Stimulated activated CD8-positive, alpha-beta memory T cell treated with anti-CD3 and anti-CD28 coated beads, Interleukin-7, amount 100 ng/mL, for 4 hours (primary cell): ENCODE results near the gene KATNBL1.

Experiments
- DNase-seq, 2 donors: peaks; one replicate each; pipeline ENCODE4 v3.0.0-alpha.2; 2020; ENCODE audit warnings: low read depth in 2 of 2

Gene KATNBL1

DNA sequence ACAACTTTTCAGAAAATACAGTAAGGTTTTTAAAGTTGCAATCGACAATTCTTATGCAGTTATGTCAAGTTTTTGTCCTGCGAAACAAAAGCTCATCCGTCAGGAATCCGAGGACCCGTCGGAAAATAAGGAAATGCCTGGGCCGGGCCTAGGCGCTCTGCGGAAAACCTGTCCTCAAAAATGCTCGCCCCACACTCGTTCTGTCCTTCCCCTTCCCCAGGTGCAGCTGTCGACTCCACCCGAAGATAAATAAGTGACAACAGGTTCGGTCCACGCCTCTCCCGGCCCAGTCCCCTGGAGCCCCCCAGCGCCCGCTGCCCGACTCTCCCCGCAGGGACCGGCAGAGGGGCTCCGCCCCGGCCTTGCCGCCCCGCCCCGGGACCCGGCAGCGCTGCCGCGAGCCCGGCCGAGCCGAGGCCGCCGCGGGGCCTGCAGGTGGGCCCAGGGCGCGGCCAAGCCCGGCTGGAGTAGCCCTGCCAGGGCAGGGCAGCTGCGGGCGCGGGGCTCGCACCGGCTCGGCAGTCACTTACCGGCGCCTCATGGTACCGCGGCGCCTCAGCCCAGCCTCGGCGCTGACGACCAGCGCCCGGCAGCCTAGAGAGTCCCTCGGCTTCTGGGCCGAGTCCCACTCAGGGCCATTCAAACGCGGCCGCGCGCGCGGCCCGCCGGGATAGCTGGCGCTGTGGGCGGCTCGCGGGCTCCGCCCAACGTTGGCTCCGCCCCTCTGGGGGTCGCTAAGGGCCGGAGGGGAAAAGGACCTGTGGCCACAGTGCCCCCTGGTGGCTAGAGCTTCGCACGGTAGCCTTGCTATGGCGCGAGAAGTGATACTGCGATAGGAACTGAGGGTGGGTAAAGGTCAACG lies at the start of gene KATNBL1:
Gene KATNBL1, minus strand, starts transcription at position 676 of the 862 bp plus-strand sequence. CDS start 46,420 bp downstream, outside the sequence.
- DNase-seq = peak; percentile 89 to 92

DNA sequence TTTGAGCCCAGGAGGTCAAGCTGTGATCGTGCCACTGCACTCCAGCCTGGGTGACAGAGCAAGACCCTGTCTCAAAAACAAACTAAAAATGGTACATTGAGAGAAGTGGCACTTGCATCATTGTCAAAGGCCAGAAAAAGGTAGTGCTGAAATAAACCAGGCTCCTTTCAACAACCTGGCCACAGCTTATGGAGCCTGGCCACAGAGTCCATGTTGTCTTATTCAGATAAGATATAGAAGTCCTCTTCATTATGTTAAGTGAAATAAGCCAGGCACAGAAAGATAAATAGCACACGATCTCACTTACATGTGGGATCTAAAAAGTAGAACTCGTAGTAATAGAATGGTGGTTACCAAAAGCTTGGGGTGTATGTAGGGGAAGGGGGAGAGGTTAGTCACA lies 49.7 kb upstream of the KATNBL1 start:
- DNase-seq = no peak

- DNase-seq = no peak
These were observed 48.3 kb upstream of the KATNBL1 start for GRCh38 chr15:34258151-34258550.

DNA sequence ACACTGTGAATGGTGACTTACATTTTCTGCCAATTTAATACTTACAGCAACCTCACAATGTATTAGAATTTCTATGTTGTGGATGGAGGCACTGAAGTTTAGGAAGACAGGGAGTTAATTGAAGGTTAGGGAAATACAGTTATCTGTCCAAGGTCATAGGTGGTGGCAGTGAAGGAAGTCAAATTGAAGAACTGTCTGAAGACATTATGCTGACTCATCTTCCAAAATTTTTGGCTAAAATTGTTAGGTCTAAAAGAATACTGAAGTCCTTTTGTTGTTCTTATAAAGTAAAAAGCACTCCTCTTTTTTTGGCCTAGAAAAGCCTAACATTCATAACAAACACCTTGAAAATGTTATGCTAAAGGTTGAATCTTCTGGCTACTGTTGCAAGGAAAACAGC lies 42.6 kb upstream of the KATNBL1 start:
- no peak for DNase-seq

DNA sequence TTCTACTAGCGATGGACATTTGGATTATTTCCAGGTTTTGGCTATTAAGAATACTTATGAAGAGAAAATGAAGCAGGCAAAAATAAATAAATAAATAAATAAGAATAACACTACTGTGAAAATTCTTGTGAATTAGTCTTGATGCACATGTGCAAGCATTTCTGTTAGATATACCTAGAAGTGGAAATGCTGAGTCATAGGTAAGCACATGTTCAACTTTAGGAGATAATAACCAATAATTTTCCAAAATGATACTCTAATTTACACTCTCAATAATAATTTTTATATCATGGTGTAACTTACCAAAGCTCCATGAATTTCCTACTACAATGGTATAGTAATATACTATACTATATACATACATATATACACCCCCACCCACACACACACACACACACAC lies 38.3 kb upstream of the KATNBL1 start:
- no peak for DNase-seq

GRCh38 chr15:34246276-34246976 lies 36.5 kb upstream of the KATNBL1 start:
- DNase-seq = no peak

GRCh38 chr15:34243226-34243625 lies 33.3 kb upstream of the KATNBL1 start:
- DNase-seq = no peak

DNA sequence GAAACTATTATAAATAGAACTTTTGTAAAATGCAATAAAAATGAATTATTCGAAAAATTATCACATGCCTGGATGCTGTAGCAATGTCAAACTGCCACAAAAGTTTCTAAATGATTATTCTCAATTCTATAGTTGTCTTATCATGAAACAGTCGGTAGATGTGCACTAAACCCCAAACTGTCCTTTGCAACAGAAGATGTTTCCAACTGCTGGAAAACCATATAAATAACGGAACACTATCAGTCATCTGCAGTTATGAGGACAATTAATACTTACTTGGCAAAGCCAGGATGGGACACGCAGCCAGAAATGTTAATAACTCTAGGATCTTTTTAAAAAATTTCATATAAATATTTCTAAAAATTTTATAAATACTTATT lies 32.4 kb upstream of the KATNBL1 start:
- no peak for DNase-seq

GRCh38 chr15:34241376-34242330 lies 31.8 kb upstream of the KATNBL1 start:
- peak in 1 of 2 donors; percentile 14 for DNase-seq

DNA sequence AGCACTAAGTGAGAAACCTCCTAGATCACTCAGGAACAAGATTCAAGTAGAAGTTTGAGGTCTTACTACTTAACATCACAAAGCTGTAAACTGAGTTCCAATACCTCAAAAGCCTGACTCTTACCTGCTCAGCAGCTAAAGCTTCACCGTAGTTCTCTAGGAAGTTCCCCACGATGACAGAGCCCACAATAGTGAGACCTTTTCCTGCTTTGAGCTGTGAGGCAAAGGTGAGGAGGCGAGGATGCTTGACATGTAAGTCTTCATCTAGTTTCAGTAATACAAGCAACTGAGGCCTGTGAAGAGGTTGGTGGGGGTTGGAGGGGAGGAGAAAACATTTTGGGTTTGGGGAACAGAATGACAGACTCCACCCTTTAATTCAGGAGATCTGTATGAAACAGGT lies 30.6 kb upstream of the KATNBL1 start:
- DNase-seq = no peak

DNA sequence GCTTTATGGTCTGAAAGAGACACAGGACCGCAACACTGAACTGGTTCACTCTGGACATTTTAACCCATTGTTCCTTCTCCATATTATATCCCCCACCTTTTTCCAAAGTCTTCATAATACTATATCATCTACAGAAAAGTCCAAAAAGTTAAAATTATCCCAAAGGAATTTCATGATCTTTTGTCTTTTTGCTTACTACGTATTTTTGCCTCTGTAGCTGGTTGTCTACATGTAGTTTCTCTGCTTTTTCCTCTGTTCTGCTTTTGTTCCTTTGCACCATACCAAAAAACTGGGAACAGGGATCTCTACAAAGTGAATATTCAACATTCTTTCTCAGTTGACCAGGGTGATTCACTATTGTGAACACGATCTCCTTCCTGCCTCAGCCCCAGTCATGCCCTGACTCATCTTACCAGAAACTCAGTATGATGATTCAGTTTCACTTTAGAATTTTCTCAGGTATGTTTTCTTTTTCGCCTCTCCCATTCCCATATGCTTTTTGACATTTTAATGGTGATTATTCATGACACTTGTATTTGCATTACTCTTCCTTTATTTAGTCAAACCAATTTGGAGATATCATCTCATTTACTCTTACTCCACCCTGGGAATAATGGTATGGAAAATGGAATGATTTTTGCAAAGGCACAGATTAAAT lies 29.4 kb upstream of the KATNBL1 start:
- no peak for DNase-seq

GRCh38 chr15:34233614-34234013 lies 23.7 kb upstream of the KATNBL1 start:
- DNase-seq = no peak

GRCh38 chr15:34223904-34224596 lies 14.2 kb upstream of the KATNBL1 start:
- no peak for DNase-seq

DNA sequence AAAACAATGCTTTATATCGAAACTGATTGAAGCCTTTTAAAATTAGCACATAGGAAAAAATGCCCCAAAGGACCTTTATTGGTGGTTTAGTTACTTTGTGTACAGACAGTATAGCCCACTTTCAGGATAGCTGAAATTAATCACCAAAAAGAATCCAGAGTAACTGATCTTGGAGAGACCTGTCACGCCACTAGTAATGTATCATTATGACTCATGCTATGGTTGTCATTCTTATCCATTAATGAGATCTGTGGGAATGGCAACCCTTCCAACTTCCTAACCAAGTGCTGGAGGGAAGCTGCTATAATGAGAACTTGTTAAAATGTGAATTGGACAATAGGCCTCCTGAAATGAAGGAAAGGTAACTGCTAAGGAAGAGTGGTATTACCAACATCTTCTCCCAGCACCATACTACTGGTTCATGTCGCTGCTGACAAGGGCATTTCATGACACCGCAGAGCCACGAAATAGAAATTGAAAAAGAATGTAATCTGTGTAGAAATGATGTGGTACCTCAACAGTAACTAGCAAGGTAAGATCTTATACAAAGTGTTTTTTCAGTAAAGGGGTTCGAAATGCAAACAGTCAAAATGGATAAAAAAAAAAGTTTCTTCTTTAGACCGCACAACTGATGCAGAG lies 7.8 kb upstream of the KATNBL1 start:
- DNase-seq = no peak

DNA sequence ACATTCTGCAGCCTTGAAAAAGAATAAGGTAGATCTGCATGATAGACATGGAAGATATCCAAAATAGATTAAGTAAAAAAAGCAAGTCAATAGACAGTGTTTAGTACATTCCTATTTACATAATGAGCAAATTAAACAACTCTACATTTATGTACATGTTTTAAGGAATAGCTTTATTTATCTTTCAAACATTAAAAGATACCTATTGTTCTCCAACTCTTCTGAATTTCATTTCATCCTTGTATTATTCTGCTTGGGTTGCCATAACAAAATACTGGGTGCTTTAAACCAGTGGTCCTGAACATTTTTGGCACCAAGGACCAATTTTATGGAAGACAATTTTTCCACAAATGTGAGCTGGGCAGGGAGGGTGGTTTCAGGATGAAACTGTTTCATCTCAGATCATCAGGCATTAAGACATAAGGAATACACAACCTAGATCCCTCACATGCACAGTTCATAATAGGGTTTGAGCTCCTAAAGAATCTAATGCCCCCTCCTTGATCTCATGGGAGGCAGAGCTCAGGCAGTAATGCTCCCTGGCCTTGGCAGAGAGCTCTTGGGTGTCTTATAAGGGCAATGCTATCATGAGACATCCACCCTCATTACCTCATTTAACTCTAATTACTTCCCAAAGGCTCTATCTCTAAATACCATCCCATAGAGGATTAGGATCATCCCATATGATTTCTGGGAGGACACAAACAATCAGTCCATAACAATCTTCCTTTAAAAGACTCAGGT lies 6.8 kb upstream of the KATNBL1 start:
- no peak for DNase-seq

DNA sequence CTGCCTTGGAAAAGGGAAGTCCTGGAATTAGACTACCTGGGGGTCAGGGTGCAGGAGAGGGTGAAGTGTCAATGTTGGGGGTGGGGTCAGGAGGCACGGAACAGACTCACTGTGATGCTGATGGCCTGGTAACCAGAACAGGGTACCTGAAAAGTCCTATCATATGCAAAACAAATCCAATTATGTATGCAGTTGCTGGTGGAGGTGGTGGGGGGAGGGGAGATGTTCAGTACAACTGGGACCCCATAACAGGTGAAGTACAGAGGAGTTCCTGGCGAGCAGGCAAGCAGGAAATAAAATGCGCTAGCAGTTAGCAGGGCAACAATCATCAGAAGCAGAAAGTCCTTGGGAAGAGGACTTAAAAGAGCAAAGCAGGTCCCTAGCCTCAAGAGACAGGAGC lies 4.2 kb upstream of the KATNBL1 start:
- DNase-seq = no peak

DNA sequence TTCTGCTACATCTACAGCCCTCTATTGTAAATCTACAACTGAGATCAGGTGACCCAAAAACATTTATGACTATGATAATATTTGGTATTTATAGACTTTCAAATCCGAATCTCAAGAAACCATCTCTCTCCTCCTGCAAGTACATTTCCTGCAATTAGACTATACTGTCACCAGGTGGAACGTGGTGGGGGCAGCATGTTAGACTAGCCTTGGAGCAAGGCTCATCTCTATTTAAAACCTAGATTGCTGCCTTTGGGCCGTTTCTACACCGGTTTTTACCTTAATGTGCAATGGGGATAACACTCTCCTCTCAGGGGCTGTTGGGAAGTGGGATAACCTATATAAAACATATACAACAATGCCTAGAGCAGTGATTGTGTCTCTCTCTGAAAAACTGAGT lies 3.8 kb upstream of the KATNBL1 start:
- no peak for DNase-seq

- DNase-seq = no peak
These were observed 3.9 kb downstream of the KATNBL1 start for GRCh38 chr15:34206011-34206410.

- DNase-seq = no peak
These were observed 6.0 kb downstream of the KATNBL1 start for GRCh38 chr15:34203936-34204335.

- no peak for DNase-seq
These were observed 6.6 kb downstream of the KATNBL1 start for GRCh38 chr15:34203305-34203704.
